CD1c-positive myeloid dendritic cell (primary cell): ENCODE results near the gene MASP2.
A peak's percentile ranks its signal among the peaks of the same experiment; 100 is the strongest.
"Not testable (repeated sequence)": the region's sequence is repeated elsewhere in the genome, so short reads cannot be mapped to it uniquely, and the experiment has no call there.

Source experiments
- DNase-seq: peaks from one replicate; pipeline ENCODE4 v3.0.0-alpha.2; 2016; ENCODE audit errors: extremely low spot score

MASP2 gene

DNA sequence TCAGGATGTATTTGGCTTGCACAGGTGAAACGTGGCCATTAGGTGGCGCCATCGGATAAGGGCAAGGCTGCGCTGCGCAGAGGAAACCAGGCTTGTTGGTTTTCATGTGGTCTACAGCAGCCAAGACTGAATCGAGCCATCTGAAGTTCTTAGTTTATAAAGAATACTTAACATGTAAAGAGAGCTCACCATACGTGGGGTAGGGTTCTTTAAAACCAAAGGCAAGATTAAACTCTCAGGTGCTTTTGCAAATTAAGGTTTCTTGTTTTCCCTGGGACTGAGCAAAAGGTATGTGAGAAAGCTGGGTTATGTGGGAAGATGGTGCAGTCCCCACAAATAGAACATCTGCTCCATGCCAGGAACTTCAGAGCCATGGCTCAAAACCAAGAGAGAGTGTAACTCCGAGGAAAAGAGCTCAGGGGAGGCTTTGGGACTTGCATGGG is 9.3 kb downstream of the MASP2 start:
- peak; percentile 91 for DNase-seq

DNA sequence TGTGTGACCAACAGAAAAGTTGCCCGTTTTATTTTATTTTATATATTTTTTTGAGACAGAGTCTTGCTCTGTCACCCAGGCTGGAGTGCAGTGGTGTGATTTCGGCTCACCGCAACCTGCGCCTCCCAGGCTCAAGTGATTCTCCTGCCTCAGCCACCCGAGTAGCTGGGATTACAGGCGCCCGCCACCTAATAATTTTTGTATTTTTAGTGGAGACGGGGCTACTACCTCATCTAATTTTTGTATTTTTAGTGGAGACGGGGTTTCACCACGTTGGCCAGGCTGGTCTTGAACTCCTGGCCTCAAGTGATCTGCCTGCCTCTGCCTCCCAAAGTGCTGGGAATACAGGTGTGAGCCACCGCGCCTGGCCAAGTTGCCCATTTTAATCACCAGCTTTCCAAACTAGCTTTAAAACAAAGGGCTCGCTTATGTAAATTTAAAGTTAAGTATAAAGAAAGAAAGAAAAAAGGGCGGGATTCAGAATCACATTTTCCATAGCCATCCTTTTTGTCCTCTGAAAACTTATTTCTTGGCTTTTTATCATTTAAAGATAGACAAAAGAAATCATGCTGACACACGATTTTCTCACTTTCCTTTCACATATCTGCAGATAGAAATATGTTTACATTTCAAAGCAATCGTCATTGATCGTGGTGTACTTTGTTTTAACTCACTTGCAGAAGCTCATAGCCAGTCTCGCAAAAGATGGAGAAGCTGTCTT is 9.9 kb downstream of the MASP2 start:
- DNase-seq, result not testable (repeated sequence)

DNA sequence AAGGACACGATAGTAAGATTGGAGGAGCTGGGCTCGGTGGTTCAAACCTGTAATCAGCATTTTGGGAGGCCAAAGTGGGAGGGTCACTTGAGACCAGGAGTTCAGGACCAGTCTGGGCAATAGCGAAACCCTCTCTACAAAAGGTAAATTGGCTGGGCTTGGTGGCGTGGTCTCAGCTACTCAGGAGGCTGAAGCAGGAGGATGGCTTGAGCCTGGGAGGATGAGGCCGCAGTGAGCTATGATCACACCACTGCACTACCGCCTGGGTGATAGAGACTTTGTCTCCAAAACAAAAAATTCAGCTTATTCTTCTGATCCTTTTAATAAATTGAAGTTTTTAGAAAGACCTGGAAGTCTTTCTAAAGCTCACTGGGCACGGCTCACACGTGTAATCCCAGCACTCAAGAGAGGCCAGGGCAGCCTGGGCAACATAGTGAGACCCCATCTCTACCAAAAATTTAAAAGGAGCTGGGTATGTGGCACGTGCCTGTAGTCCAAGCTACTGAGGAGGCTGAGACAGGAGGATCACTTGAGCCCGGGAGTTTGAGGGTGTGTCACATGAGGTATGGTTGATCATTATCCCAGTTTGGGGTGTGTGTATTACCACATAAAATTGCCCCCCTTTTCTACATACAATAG is 15.3 kb downstream of the MASP2 start:
- DNase-seq, result no peak

- no peak for DNase-seq
Measured at GRCh38 chr1:11030865-11031264, 16.2 kb downstream of the MASP2 start.

- no peak for DNase-seq
Measured at GRCh38 chr1:11028018-11028417, 19.0 kb downstream of the MASP2 start.

DNA sequence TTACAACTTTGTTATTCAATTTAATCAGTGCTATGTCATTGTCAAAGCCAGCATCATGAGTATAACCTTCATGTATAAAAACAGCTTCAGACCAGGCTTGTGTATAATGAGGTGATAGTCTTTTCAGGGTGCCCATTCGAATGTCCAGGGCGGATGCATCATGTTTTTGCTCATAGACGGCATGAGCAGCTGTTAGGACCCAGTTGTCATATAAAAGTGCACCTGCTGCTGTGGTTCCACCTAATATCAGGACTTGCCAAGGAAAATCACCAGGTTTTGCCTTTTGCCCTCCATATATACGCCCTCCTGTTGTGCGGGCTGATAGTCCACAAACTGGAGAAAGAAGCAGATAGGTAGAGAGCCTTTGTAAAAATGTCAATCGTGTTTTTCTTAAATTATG is 19.7 kb downstream of the MASP2 start:
- no peak for DNase-seq

DNA sequence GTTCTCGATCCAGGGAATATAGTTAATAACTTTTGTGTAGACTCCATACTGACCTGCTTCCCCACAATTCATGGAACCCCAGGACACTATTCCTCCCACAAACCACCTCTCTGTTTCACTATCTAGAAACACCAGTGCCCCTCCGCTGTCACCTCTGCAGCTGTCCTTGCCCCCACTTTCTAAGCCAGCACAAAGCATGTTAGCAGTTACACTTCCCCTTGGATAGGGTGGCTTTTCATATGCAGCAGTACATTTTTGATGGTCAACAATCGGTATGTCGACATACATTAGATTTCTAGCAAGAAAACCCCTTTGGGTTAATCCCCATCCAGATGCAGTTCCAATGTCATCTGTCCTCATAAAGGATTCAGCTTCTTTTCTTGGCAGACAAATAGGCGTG is 20.1 kb downstream of the MASP2 start:
- no peak for DNase-seq

DNA sequence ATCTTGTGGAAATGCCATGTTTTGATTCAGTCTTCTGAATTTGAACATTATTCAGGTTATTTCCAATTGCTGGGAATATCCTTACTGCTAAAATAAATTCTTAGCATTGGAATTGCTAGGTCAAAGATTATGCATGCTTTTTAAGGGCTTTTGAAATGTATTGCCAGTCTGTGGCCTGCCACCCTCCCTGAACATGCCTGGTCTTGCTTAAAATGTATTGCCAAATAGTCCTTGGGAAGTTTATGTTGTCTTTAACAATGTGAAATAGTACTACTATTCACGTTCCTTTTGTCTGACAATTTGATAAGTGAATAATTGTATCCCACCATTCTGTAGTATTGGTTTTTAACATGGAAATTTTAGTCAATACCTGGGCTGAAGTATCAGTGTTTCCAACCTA is 21.0 kb downstream of the MASP2 start:
- no peak for DNase-seq

- DNase-seq, result no peak
Measured at GRCh38 chr1:11025618-11026017, 21.4 kb downstream of the MASP2 start.

GRCh38 chr1:11024874-11025203 is 22.2 kb downstream of the MASP2 start:
- no peak for DNase-seq

GRCh38 chr1:11024154-11024873 is 22.7 kb downstream of the MASP2 start:
- DNase-seq, result no peak

- DNase-seq, result no peak
Measured at GRCh38 chr1:11023201-11023600, 23.8 kb downstream of the MASP2 start.

DNA sequence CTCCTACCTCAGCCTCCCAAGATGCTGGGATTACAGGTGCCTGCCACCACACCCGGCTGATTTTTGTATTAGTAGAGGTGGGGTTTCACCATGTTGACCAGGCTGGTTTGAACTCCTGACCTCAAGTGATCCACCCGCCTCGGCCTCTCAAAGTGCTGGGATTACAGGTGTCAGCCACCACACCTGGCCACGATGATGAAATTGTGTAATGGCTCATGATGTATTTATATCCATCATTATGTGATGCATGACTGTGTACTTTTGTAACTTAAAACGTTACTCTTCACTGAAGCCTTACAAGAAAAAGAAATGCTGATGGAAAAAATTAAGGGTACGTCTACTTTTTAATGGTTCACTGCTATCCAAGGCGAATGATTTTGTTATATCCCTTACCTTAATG is 27.1 kb downstream of the MASP2 start:
- DNase-seq, result no peak

- DNase-seq, result not testable (repeated sequence)
Measured at GRCh38 chr1:11019358-11019757, 27.7 kb downstream of the MASP2 start.

DNA sequence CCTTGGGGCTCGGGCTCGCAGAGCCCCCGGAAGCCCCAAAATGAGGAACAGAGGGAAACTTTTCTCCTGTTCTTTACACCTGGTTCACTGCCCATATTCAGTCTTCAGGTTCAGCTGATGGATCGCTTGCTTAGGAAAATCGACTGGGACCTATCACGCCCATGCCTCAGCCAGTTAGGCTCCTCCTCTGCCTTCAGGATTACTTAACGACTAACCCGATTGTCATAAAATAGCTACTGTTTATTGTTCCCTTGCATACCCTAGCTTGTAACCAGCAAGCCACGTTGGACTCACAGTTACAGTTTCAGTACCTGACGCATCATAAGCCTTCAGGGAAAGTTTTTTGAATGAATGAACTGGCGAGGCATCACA is 33.9 kb downstream of the MASP2 start:
- DNase-seq, result no peak

GRCh38 chr1:11012260-11013159 is 34.5 kb downstream of the MASP2 start, which contains the start of gene TARDBP:
Gene TARDBP, plus strand, starts transcription at chr1:11012654. Its CDS starts 1,074 bp downstream, at chr1:11013728.
- DNase-seq, result peak; percentile 94

- no peak for DNase-seq
Measured at GRCh38 chr1:11000526-11000925, 46.5 kb downstream of the MASP2 start.

DNA sequence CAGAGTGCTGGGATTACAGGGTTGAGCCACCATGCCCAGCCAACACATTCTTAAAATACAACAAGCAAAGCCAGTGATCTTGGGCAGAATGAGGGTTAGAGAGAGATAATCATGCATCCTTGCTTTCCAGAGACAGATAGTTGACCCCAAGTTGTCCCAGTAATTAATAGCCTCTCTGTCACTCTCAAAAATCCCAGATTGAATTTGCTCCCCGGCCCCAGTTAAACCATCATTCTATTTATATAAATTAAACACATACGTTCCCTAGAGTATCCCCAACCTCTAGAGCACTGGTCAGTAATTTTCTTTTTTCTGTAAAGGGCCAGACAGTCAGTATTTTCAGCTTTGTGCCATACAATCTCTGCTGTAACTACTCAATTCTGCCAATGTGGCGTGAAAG is 50.9 kb downstream of the MASP2 start:
- no peak for DNase-seq

GRCh38 chr1:10992864-10993263 is 54.2 kb downstream of the MASP2 start:
- no peak for DNase-seq

DNA sequence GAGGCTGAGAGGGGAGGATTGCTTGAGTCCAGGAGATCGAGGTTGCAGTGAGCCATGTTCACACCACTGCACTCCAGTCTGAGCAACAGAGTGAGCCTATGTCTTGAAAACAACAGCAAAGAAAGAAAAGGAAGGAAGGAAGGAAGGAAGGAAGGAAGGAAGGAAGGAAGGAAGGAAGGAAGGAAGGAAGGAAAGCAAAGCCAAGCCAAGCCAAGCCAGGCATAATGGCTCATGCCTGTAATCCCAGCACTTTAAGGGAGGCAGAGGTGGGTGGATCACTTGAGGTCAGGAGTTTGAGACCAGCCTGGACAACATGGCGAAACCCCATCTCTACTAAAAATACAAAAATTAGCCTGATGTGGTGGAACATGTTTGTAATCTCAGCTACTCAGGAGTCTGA is 55.0 kb downstream of the MASP2 start:
- not testable (repeated sequence) for DNase-seq

DNA sequence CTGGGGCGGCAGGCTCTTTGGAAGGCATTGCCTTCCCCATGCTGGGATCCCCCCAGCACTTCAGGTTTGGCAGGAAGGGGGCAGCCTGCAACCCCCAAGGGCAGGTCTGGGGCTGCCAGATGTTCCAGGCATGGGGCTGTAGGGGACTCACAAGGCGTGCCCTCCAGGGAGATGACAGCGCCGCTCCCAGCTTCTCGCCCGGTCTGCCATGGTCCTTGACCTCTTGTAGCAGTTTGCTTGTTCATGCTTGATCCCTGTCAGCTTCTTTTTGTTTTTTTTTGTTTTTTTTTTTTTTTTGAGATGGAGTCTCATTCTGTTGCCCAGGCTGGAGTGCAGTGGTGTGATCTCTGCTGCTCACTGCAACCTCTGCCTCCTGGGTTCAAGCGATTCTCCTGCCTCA is 56.2 kb downstream of the MASP2 start:
- no peak for DNase-seq

- not testable (repeated sequence) for DNase-seq
Measured at GRCh38 chr1:10989920-10990516, 57.0 kb downstream of the MASP2 start.
